ENCODE results near the gene TBC1D1. TPM values are rescaled to one million over a fixed set of nuclear protein-coding genes. Genes with fewer than 3 reads are reported as not detected.

Gene TBC1D1
- total RNA-seq, 1 donor from 2014 or later: 104 TPM

DNA sequence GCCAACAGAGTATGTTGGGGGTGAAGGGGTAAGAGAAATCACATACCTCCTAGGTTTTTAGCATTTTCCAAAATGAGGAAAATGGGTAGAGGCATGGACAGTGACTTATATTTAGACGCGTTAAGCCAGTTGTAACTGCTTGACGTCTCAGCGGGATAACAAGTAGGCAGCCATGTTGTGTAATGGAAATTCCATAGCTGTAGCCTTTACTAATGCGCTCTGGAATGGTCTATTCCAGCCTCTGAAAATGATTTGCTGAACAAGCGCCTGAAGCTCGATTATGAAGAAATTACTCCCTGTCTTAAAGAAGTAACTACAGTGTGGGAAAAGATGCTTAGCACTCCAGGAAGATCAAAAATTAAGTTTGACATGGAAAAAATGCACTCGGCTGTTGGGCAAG, 204.8 kb downstream of the TBC1D1 start:
- no peak for DNase-seq (ENCODE audit: low spot score)

DNA sequence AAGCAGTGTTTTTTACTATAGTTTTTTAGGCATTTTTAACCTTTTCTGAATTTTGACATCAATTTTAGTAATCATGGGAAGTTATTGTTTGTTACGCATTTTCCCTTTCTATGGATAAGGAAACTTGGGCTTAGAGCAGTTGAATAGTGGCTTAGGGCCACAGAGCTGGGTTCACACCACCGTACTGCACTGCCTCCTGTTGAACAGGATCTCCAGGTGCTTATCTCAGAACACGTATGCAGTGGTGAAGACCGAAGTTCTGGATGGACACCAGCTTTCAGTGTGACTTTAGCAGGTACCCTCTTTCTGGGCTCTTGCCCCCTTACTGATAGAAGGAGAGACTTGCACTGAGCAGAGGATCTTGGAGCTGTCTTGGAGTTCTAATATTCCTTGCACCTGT, 206.9 kb downstream of the TBC1D1 start:
- DNase-seq (ENCODE audit: low spot score): no peak

DNA sequence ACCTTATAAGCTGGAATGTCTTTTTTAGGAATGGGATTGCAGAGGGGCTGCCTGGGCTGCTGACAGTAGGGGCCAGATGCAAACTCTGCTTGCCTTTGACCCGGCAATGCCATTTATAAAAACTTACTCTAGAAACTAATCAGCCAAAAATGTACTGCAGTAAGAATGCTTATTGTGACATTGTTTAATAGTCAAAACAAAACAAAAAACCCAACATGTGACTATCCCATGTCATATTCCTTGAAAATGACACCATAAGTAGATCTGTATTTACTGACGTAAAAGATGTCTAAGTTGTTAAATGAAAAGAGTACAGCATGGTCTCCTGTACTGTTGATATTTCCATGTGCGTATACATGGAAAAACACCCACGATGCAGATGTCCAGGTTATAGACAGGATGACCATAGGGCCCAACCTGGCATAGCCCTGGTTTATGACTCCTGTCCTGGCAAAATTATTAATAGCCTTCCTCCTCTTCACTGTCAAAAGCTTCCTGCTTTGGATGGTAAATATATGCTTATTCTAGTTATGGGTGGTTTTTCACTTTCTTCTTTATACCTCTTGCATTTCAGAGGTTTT, 208.2 kb downstream of the TBC1D1 start:
- no peak for DNase-seq (ENCODE audit: low spot score)

DNA sequence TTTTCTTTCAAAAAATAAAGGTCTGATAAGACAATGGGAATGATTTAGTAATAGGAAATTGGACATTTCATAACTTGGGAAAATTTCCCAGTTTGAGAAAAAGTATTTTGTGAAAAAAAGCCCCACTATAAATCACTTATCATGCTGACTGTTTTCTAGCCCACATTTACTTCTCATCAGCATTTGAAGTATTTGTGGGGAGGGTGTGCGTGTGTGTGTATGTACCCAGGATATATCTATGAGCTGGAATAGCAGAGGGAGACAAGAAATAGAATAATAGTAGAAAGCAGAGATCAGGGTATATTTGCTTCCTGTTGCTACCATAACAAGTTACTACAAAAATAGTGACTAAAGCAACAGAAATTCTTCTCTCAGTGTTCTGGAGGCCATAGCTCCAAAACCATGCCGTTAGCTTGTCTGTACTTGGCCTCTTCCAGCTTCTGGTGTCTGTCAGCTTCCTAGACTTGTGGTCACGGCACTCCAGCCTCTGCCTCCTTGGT, 209.1 kb downstream of the TBC1D1 start:
- DNase-seq (ENCODE audit: low spot score): peak; percentile 74

DNA sequence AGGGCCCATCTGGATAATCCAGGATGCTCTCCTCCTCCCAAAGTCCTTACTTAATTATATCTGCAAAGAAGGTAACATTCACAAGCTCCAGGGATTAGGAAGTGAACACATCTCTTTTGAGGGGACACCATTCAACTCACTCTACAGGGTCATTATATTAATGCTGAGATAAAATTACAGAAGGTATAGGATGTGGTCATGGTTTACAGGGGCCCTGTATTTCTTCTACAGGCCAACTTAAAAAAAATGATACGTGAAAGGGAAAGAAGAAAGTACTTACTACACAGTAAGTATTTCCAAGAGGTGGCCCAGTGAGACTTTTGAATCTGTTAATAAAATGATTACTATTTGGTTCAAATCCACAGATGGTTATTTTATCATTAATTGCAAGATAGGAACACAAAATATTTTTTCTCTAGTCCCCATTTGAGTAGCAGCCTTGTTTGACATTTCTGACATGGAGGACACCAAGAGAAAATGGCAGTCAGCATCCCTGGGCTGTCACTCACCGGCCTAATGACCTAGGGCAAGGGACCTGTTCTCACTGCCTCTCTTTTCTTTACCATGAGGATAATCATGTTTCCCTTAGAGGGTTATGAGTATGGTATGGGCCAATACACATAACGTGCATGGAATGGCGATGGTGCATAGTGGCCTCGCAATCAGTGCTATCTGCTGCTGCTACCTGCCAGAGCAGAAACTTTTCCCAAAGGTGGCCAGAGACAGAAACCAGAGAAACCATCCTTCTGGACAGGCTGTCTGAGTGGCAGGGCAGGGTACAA, 209.8 kb downstream of the TBC1D1 start:
- DNase-seq (ENCODE audit: low spot score): no peak

DNA sequence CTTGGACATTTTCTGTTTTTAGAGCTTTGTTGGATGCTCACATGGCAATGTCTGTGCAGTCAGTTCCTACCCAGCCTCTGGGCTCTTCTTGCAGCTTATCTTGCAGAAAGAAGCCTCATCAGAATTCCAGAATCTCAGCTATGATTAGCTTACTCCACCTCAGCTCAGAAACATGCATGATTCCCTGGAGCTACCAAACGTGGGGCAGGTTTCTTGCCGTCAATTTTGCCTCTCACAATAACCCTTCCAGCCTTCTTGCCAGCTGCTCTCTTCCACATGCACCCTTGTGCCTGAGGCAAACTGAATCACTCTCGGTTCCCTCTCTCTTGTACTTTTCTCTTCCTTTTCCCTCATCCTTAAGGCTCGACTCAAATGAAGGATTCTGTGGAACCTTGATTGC, 210.7 kb downstream of the TBC1D1 start:
- DNase-seq (ENCODE audit: low spot score): peak; percentile 79

DNA sequence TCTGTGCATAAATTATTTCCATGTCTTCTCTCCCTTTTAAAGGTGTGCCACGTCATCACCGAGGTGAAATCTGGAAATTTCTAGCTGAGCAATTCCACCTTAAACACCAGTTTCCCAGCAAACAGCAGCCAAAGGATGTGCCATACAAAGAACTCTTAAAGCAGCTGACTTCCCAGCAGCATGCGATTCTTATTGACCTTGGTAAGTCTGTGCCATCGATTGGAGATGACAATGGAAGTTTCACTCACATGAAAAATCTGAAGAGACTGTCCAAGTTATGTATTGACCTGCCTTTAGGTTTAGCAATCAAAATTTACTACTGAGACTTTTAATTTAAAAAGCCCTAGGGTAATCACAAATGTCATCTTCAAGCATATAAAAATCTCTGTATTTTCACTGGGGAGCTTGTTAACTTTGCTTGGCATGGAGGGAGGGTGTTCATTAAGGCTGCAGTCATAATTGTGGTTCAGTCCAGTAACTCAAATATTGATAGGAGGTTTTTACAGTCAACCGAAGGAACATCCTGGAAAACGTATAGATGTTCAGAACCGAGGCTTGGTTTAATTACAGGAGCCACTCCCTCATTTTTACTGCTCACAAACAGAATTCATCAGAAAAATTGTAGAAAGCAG, 212.2 kb downstream of the TBC1D1 start:
- no peak for DNase-seq (ENCODE audit: low spot score)

DNA sequence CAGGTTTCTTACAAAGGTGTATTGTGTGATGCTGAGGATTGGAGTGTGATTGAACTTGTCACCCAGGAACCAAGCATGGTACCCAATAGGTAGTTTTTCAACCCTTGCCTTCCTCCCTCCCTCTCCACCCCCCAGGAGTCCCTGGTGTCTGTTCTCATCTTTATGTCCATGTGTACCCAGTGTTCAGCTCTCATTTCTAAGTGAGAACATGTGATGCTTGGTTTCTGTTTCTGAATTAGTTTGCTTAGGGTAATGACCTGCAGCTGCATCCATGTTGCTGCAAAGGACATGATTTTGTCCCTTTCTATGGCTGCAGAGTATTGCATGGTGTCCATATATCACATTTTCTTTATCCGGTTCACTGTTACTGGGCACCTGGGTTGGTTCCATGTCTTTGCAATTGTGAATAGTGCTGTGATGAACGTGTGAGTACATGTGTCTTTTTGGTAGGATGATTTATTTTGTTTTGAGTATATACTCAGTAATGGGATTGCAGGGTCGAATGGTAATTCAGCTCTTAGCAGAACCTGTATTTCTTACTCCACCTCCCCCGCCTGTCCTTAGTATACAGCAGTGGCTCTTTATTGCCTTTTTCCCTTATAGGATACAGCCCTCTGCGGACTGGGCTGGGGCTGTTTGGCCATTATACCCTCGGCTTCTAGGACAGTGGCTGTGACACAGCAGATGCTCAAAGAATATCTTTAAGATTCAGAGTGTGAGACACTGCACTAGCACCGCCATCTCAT, 214.8 kb downstream of the TBC1D1 start:
- no peak for DNase-seq (ENCODE audit: low spot score)

DNA sequence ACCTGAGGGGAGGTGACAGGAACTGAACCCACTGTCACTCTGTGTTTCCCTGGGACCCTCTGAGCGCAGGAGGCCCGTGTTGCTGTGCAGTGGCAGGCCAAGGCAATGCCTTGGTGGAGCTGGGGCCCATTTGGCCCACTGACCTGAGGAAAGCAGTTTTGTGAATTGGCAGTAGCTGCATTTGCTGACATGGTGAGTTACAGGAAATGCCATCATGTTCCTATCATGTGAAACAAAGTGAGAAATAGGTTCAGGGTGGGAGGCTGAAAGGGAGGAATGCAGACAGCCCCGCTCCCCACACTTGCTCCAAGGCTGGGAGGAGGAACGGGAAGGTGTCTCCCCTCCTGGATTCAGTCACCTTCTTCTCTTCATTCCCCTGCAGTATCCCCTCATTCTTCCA, 215.4 kb downstream of the TBC1D1 start:
- DNase-seq (ENCODE audit: low spot score): no peak

DNA sequence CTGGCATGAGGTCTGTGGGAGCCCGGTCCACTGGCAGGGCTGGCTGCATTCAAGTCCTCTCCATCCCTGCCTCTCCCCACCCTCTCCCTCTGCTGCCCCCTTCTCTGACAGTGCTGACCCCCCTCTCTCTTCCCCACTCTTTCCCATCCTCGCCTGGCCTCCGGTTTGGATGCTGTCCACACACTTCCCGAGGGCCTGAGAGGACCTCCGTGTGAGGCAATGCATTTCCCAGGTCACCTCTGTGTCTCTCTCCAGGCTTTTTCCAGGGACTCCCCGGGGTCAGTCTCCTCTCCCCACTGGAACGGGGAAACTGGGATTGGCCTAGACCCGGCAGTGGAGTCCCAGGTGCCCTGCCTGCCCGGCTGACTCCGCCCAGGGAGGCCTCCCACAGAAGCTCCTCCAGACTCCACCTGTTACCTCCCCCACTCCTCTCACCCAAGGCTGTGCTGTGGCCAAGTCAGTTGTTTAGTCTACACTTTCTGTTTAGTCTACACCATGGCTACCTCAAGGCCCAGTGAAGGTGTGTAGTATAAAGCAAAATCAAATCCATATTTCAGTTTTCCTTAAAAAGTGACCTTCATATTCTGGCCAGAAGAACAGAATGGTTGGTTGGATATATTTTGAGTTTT, 216.1 kb downstream of the TBC1D1 start:
- DNase-seq (ENCODE audit: low spot score): no peak

DNA sequence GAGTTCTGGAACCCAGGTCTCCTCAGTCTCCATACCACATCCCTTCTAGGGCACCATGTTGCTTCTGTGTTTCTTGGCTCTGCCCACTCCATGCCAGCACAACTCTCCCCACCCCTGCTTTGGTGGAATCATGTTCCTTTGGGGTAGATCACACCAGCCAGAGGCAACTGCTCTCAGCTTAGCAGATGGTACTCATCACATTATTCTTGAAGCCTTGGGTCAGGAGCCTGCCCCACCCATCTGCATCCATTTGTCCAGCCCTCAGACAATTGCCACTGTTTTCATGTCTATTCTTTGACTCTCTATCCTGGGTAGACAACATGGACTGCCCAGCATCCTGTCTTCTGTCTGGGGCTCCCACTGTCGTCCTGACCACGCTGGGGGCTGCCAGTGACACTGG, 216.9 kb downstream of the TBC1D1 start:
- no peak for DNase-seq (ENCODE audit: low spot score)

DNA sequence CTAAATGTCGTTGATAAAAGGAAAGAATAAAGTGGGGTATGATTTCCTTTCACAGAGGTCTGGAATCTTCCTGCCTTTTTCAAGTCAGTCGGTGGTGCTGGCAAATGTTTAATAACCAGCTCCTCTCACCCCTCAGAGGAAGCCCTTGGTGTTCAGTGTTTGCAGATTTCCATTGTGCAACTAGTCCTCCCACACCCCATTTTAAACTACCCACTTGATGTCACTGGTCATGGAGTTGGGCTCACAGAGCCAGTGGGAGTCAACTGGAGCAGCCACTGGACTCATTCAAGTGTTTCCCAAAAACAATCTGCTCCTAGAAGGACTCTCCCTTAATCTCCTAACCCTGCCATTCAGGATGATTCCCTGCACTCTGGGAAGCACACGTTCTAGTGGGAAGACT, 218.5 kb downstream of the TBC1D1 start:
- no peak for DNase-seq (ENCODE audit: low spot score)

DNA sequence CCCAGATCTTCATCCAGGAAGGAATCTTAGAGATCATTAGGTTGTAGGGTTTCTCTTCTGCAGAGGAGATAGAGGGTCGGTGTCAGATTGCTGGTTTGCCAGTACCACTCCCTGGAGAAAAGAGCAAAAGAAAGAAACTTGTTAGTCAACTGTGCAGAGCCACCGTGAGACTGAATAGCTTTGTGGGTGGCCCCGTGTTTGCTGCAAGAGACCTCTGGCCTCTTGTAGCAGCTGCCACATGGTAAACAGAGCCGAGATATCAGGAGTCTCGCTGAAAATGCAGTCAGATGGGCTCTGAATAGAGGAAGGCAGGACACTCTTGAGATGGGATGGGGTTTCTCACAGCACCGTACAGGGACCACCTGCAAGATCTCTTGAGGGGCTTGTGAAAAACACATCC, 219.0 kb downstream of the TBC1D1 start:
- no peak for DNase-seq (ENCODE audit: low spot score)

DNA sequence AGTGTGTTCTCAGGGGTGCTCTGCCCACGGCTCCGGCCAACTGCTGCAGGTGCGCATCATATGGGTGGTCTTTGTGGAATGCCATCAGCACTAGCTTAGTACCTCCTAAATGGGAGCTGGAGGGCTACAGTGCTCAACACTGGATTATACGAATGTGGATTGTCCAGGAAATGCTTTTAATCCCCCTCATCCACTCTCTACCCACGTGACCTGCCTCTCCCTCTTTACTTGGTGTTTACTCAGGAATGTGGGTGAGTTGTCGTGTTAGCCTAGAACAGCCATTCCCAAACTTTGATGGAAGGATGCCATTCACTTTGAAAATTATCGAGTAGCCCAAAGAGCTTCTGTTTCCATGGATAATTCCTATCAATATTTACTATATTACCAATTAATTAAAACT, 220.1 kb downstream of the TBC1D1 start:
- no peak for DNase-seq (ENCODE audit: low spot score)

DNA sequence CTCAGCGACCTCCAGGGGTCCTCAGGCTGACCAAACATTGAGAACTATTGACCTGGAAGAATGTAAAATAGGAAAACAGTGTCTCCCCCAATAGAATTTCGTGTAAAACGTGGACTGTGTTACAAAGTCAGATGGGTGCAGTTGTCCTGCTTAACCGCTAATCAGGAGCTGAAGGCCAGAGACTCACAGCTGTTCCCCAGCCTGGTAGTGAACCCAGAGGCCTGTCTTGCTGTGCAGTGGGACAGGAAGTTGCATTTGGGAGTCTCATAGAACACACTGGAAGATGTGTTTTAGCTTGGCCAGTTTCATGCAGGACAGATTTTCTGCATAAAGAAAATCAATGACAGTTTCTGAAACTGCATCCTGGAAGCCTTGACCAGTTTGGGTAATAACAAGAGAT, 220.8 kb downstream of the TBC1D1 start:
- no peak for DNase-seq (ENCODE audit: low spot score)

DNA sequence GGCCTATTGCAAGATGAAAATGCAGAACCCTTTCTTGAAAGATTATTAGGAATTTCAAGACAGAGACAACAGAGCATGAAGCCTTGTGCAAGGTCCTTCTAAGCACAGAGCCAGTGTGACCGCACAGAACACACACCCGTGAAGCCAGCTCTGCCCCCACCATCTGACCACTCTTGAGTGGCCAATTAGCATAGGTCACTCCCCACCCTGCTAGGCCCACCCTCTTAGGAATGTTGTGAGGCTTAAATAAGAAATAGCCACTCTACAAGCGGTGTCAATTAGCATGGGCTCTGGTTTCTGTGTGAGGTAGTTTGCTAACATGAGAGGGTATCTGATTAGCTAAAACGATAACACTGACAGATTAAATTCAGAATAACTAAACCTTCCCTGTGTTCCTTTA, 222.2 kb downstream of the TBC1D1 start:
- DNase-seq (ENCODE audit: low spot score): no peak

DNA sequence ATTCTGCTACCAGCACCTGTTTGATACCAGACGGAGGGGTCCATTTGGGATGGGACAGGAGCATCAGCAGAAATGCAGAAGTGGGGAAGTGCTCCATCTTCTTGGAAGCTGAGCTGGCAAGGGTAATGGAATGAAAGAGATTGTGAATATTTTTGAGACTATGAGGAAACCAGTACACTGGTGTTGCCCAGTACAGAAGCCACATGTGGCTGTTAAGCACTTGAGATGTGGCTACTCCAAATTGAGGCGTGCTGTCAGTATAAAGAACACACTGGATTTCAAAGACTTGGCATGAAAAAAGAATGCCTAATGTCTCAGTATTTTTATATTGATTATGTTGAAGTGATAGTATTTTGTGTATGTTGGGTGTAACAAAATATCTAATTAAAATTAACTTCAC, 222.7 kb downstream of the TBC1D1 start:
- DNase-seq (ENCODE audit: low spot score): no peak

DNA sequence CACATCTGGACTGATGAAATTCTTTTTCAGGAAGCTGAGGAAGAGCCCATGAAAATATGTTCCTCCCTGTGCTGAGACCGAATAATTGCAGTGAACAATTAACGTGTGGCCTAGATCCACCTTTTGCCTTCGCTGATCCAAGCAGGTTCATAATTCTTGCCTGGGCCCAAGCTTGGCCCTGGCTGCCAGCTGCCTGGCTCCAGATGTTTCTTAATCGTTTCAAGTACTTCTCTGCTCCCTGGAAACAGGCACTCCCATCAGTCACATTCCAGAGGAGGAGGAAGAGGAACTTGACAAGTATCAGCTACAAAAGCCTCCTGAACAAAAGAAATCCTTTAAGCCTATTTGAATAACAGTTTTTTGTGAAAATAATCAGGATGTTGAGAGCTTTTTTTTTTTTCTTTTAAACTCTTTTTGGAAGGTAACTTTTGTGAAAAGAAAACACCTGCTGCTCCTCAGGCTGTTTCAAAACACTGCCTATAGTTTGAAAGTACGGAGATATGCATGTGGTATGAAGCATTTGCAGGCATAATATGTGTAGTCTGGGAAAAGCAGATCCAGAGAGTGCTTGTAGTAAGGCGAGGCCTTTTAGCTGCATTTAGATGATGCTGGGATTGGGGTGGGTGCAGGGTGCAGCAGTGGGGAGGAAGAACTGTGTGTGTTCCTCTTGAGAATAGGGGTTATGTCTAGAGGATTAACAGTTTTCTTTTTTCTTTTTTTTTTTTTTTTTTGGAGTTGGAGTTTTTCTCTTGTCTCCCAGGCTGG, 223.7 kb downstream of the TBC1D1 start:
- peak; percentile 64 for DNase-seq (ENCODE audit: low spot score)

DNA sequence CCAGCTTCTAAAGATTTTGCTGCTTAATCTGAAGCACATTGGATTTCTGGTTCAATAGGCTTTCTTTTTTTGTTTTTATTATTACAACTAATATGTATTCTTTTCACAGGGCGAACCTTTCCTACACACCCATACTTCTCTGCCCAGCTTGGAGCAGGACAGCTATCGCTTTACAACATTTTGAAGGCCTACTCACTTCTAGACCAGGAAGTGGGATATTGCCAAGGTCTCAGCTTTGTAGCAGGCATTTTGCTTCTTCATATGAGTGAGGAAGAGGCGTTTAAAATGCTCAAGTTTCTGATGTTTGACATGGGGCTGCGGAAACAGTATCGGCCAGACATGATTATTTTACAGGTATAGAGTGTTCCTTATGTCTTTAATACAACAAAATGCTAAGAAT, 224.7 kb downstream of the TBC1D1 start:
- no peak for DNase-seq (ENCODE audit: low spot score)

DNA sequence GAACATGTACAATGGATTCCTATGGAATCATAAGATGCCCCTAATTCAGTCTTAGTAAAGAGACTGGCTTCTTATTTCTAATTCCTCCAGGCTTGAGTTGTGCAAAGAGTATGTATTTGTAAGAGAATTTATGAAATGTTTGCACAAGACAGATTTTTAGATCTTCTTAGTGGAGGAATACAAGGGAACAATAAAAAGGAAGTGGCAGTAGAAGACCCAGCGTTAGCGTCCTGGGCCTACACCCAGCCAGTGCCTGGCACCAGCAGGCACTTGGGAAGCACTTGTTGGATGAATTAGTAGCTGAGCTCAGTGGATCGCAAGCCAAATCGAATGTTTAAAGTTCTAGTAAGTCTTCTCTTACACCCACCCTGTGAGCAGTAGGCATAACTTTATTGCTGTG, 226.7 kb downstream of the TBC1D1 start:
- no peak for DNase-seq (ENCODE audit: low spot score)
